HG02884 (cell line): Measurements from ENCODE around the gene SYNGR3.
"Not testable (repeated sequence)": the region's sequence is repeated elsewhere in the genome, so short reads cannot be mapped to it uniquely, and the experiment has no call there.

ENCODE experiments used
- ATAC-seq: cut with Tn5 transposase; IDR thresholded peaks from one replicate; pipeline ENCODE4 v1.9.1; 2021; ENCODE audit warnings: mild to moderate bottlenecking, moderate library complexity; ENCODE audit not compliant: unreplicated experiment

SYNGR3 gene

GRCh38 chr16:1958715-1959268 lies 31.0 kb upstream of the SYNGR3 start:
- no peak for ATAC-seq

- peak; percentile 62 for ATAC-seq
Measured at GRCh38 chr16:1959269-1960039, 30.3 kb upstream of the SYNGR3 start, which contains the start of gene NDUFB10. Gene NDUFB10, plus strand, starts transcription at chr16:1959538. Its CDS starts 87 bp downstream, at chr16:1959625.

GRCh38 chr16:1960665-1961630 lies 28.8 kb upstream of the SYNGR3 start:
- ATAC-seq = no peak

- no peak for ATAC-seq
Measured at GRCh38 chr16:1961651-1962067, 28.1 kb upstream of the SYNGR3 start.

GRCh38 chr16:1962161-1963153 lies 27.3 kb upstream of the SYNGR3 start:
- not testable (repeated sequence) for ATAC-seq

- no peak for ATAC-seq
Measured at GRCh38 chr16:1963806-1964505, 25.8 kb upstream of the SYNGR3 start.

GRCh38 chr16:1964506-1965395 lies 25.0 kb upstream of the SYNGR3 start, which contains the start of gene RPS2:
Gene RPS2, minus strand, starts transcription at chr16:1964826. Its CDS starts 201 bp downstream, at chr16:1964625.
- peak; percentile 77 for ATAC-seq

GRCh38 chr16:1965396-1966001 lies 24.3 kb upstream of the SYNGR3 start:
- ATAC-seq = no peak

- ATAC-seq = no peak
Measured at GRCh38 chr16:1966460-1966859, 23.3 kb upstream of the SYNGR3 start, which contains the start of gene RNF151. Gene RNF151, plus strand, starts transcription at chr16:1966856. Its CDS starts 26 bp downstream, at chr16:1966882.

GRCh38 chr16:1968146-1968953 lies 21.4 kb upstream of the SYNGR3 start:
- no peak for ATAC-seq

GRCh38 chr16:1971796-1972489 lies 17.8 kb upstream of the SYNGR3 start, which contains the start of gene TBL3:
Gene TBL3, plus strand, starts transcription at chr16:1972053. Its CDS starts 112 bp downstream, at chr16:1972165.
- ATAC-seq = peak; percentile 87

- no peak for ATAC-seq
Measured at GRCh38 chr16:1972490-1972877, 17.3 kb upstream of the SYNGR3 start.

- no peak for ATAC-seq
Measured at GRCh38 chr16:1973461-1974156, 16.2 kb upstream of the SYNGR3 start.

GRCh38 chr16:1974157-1975070 lies 15.4 kb upstream of the SYNGR3 start:
- ATAC-seq = no peak
